Upper lobe of left lung (tissue), 4 donors: Measurements from ENCODE around the gene CYB5A.

Experiments
- POLR2AphosphoS5 ChIP-seq, 2 donors: sonication (generic); formaldehyde crosslinking; IDR thresholded peaks; one replicate each; pipeline ENCODE4 v1.5.1; 2017; ENCODE audit warnings: antibody characterized with exemption in 2 of 2
- TF ChIP-seq, protein P1 (sequence below), 6 experiments: fragments of 450-650 bp in 4 of 6; fragments of 200-600 bp in 2 of 6; sonication (generic) in 2 of 6; IDR thresholded peaks; one replicate each; pipeline ENCODE4 v1.5.1; 2016 to 2019; ENCODE audit warnings: antibody characterized with exemption in 6 of 6

- TF ChIP-seq, protein P1, sequence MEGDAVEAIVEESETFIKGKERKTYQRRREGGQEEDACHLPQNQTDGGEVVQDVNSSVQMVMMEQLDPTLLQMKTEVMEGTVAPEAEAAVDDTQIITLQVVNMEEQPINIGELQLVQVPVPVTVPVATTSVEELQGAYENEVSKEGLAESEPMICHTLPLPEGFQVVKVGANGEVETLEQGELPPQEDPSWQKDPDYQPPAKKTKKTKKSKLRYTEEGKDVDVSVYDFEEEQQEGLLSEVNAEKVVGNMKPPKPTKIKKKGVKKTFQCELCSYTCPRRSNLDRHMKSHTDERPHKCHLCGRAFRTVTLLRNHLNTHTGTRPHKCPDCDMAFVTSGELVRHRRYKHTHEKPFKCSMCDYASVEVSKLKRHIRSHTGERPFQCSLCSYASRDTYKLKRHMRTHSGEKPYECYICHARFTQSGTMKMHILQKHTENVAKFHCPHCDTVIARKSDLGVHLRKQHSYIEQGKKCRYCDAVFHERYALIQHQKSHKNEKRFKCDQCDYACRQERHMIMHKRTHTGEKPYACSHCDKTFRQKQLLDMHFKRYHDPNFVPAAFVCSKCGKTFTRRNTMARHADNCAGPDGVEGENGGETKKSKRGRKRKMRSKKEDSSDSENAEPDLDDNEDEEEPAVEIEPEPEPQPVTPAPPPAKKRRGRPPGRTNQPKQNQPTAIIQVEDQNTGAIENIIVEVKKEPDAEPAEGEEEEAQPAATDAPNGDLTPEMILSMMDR (IDR thresholded peaks at IDR 0.05) = no peak
- no peak for TF ChIP-seq POLR2AphosphoS5 (IDR thresholded peaks at IDR 0.05)
These were observed 75.1 kb downstream of the CYB5A start for GRCh38 chr18:74216661-74217110.
